GM18951 (cell line): ENCODE data around the gene GRK5.

Experiments
- POLR2A ChIP-seq: IDR thresholded peaks from 4 replicates; pipeline ENCODE4 v1.6.1; 2011; ENCODE audit warnings: mild to moderate bottlenecking; ENCODE audit not compliant: insufficient read length, insufficient read depth; ENCODE audit errors: extremely low read depth
- in situ Hi-C: fragments of 300-500 bp; cut with MboI; formaldehyde crosslinking; loops from one replicate; pipeline ENCODE4 v1.12.0; 2022; ENCODE audit warnings: low sequenced_read_pairs, mixed read lengths, inconsistent platforms; ENCODE audit not compliant: unreplicated experiment

GRK5 gene

DNA sequence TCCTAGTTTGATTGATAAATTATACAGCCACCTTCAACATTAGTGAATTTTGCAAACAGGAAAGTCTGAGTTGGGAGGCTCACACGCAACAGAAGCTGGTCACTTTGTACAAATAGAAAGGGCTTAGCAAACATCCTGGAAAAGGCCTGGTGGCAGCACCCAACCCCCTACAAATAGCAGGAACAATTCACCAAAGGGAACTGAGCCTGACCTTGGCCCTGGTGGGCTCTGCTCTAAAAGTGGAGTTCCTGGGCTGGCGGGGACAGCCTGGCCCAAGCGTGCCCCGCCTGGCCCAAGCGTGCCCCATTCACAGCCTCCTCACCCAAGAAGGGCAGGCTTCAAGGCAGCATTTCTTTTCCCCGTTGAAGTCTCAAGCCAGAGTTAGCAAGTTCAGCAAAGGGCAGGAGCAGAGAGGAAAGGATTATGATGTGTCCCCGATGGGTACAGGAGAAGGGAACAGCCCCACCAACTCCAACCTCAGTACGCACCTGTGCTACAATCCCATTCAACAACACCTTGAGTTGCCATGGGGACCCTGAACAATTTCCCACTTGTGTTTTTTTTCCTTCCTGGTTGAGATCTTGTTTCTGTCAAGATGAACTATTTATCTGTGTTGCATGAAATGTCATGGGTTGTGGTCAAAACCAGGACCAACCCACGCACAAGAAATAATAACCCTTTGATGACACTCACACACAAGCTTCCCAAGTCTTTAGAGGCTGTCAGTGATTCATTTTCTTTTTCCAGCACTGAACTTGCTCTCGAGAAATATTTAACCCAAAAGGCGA is 291.7 kb downstream of the GRK5 start:
- in situ Hi-C loops, result no loop called here
- TF ChIP-seq POLR2A, result no peak

DNA sequence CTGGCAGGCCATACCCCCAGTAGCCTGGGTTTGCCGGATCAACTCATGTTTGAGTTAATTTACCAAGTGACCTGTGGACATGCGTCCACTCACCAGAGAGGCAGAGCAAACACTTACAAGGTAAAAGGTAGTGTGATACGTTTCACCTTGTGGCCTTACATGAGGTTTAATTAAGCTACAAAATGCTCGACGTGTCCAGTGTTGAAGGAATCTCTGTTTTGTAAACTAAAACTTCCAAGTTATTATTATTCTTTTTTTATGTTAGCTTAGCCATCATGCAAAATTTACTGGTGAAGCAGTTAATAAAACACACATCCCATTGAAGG is 292.3 kb downstream of the GRK5 start:
- no peak for TF ChIP-seq POLR2A
- in situ Hi-C loops, result no loop called here

DNA sequence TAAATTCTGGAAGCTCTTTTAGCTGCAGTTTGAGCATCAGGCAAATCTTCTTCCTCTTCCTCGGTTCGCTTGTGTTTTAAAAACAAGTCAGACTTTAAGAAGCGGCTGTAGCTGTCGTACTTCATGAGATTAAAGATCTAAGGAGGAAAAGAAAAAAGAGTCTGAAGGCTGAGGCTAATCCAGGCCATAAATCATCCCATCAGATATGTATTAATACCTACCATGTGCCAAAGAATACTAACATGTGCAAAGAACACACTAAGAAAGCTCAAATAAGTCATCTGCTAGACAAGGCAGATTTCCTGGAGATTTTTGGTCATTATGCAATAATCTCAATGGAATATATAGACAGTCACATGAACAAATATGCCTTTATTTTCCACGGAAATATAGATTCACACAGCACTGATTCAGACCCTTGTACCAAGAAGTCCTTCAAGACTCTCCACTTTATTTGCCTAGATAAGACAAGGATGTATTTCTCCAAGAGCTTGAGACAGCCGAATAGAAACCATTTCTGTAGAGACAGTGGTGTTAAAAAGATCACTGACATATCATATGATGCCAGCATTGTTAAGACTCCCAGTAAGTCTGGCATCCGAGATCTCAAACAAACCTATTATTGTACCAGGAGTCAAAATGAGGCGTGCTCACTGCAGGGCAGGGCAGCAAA is 292.9 kb downstream of the GRK5 start:
- in situ Hi-C loops, result no loop called here
- TF ChIP-seq POLR2A, result no peak

DNA sequence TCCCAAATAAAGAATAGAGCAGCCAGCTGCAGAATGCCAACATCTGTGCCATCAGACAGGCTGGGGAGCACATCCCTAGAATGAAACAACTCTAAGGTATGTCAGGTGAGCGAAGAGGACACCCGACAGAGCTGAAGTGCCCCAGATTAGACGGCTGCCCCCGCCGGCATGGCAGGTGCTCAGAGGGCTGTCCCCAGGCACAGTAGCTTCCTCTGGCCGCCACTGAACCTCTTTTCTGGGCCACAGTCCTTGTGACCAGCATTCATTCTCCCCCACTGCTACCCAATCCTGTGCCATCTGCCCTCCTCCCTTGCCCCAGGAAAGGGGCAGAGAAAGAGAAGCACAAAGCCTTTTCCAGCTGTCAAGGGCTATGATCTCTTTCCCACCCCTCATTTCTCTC is 293.4 kb downstream of the GRK5 start:
- TF ChIP-seq POLR2A, result no peak
- in situ Hi-C loops, result no loop called here

DNA sequence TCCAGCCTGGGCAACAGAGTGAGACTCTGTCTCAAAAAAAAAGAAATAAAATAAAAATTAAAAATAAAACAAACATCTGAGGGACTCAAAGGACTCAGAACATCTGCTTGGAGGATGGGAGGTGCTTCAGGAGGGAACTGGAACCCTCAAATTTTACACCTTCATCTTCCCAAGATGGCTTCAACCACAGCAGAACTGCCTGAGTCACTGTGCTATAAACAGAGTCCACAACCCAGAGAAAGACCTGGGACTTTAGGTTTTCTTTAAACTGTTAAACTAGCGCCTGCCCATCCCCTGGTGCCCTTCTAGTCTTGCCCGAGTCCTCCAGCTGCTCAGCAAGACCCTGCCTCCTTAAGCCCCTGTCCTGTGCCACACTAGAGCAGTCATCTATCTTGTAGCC is 294.3 kb downstream of the GRK5 start:
- in situ Hi-C loops, result no loop called here
- no peak for TF ChIP-seq POLR2A

DNA sequence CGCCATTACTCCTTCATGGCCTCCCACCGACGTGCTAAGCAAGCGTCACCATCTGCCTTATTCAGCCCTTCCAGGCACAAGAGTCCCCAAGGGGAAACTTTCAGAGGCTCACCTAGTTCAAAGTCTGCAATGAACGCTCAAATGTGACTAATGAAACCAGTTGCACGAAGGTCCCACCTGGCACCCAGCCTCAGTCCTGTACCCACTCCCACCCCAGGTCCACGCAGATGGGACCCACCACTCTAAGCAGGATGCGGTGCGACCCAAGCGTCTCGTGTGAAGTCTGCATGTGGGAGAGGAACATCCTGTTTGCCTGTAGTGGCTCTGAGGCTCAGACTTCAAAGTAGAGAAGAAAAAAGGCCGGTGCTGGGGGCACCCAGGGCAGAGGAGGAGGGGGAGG is 294.8 kb downstream of the GRK5 start:
- in situ Hi-C loops, result no loop called here
- no peak for TF ChIP-seq POLR2A

DNA sequence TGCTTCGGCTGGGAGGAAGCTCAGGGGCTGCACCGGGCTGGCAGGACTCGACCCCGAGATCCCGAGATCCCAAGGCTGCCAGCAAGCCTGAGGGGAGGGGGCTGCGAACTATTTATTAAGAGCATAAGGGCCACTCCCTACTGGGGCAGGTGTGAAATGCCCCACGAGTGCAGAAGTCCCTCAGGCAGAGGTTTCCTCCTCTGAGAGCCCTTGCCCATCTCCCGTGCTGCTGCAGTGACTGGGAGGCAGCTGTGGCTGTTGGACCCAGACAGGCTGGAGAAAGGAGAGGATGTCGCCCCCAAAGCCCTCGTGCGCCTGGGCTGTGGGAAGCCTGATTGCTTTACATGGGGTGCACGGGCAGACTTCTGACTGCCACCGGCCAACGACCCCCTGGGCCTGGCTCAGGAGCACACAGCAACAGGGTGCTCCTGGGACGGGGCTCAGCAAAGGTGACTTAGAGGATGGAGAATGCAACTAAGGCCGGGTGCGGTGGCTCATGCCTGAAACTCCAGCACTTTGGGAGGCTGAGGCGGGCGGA is 295.3 kb downstream of the GRK5 start:
- in situ Hi-C loops, result no loop called here
- no peak for TF ChIP-seq POLR2A

DNA sequence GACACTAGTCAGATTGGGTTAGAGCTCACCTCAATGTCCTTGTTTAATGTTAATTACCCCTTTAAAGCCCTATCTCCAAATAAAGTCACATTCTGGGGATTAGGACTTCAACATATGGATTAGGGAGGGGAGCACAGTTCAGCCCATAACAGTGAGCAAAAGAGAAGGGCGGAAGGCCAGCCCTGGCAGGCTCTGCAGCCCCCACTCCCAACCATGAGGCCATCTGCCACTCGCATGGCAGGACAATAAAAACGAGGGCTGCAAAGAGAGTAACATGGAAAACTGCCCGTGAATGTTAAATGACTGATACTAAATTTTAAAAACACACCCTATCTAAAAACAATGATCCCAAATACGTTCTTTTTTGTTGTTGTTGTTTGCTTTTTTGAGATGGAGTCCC is 296.4 kb downstream of the GRK5 start:
- TF ChIP-seq POLR2A, result no peak
- in situ Hi-C loops, result no loop called here

DNA sequence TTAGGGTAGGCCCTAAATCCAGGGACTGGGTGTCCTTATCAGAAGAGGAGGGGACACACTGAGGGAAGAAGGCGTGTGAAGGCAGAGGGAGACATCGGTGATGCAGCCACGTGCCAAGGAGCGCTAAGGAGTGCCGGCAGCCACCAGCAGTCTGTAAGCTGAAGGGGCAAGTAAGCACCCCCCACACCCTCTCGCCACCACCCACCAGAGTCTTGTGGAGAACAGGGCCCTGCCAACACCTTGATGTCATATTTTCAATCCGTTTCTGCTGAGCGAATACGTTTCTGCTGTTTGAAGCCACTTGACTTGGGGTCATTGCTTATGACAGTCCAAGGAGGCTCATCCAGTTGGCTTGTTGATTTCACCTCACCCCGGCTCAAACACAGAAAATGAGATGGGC is 297.3 kb downstream of the GRK5 start:
- in situ Hi-C loops, result no loop called here
- no peak for TF ChIP-seq POLR2A

DNA sequence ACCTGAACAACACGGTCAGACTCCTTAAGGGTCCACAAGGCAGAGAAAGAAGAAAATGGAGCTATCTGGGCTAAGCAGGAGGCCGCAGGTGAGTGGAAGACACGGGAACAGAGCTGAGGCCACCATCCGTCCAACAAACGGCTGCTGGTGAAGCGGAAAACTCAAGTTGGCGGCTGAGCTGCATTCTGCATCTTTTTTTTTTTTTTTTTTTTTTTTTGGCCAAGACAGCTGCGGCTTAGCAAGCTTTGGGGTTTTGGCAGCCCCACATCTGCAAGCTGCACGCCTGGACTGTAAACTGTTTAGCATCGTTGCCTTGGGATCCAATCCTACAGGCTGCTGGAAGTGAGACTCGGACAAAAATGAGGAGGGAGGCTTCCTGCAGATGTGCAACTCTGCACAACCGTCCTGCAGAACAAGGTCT is 297.8 kb downstream of the GRK5 start:
- in situ Hi-C loops, result no loop called here
- no peak for TF ChIP-seq POLR2A
